Measurements from ENCODE around the gene NRG3.

Gene NRG3

GRCh38 chr10:82874671-82875070 is 999.7 kb downstream of the NRG3 start:
- no peak for DNase-seq

GRCh38 chr10:82880776-82881290 is 1005.8 kb downstream of the NRG3 start:
- DNase-seq, result no peak

DNA sequence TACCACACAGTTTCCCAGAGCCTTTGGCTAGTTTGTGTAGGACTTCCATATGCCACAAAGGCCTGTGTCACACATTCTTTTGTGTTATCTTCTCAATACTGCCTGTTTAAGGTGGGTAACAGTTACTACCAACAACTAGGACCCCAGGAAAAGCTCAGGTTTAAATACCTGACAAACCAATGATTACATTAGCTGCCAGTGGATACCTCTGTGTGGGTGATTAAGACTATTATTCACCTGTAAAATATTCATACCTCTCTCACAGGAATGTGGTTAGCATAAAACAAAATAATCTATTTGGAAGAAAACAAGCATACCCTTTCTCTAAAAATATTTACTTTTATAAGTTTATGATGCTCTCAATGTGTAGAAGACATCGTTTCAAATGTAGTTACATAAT is 1007.7 kb downstream of the NRG3 start:
- no peak for DNase-seq

DNA sequence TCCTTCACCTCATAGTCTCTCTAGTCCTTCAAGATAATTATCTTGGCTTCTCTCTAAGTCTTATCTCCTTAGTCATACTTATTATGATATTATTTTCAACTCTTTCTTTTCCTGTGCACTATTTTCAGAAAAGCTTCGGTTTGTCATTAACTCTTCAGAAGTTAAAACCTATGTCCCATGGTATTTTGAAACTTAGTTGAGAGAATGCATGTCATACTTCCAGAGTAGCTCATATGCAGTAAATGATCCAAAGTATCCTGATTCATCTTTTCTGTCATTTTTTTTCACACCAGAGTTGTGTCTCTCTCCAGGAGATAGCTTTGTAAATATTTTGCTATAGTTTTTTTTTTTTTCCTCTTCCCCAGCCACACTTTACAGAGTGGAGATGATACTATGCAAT is 1008.6 kb downstream of the NRG3 start:
- DNase-seq, result no peak

DNA sequence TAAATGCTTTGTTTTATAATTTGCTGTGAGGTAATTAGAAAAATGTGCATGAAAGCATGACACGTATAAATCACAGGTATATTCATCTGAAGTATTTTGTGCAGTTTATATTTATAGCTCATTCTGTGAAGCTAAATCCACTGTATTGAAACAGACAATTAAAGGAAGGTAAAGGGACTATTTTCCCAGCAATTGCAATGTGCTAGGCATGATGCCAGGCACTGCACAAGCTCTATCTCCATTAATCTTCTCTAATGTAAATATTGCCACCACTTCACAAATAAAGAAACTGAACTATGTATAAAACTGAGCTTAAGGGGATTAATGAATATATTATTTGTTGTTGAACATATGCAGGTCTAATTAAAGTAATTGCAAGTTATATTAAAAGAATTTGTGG is 1012.5 kb downstream of the NRG3 start:
- no peak for DNase-seq

DNA sequence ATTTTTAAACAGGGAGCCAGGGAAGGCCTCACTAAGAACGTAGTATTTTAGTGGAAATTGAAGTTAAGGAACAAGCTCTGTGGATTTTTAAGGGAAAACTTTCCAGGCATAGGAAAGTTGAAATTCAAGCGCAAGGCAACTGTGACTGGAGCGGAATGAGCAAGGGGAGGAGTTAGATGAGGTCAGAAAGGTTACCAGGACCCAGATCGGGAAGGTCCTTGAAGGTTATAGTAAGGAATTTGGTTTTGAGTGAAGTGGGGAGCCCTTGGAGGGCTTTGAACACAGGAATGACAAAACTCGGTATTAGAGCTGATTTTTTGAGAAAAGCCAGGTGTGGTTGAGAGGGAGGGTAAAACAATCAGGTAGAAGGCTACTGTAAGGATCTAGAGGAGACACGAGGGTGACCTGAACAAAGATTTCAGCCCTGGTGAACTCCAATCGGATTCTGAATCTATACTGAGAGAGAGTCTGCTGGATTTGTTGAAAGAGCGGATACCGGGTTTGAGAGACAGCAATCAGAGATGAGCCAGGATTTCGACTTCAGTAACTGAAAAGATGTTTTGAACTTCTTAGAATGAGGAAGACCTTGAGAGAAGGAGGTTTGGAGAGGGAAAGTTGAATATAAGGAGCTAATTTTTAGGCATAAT is 1013.9 kb downstream of the NRG3 start:
- DNase-seq, result no peak

GRCh38 chr10:82889728-82890127 is 1014.7 kb downstream of the NRG3 start:
- DNase-seq, result no peak

GRCh38 chr10:82890573-82890972 is 1015.6 kb downstream of the NRG3 start:
- DNase-seq, result no peak

DNA sequence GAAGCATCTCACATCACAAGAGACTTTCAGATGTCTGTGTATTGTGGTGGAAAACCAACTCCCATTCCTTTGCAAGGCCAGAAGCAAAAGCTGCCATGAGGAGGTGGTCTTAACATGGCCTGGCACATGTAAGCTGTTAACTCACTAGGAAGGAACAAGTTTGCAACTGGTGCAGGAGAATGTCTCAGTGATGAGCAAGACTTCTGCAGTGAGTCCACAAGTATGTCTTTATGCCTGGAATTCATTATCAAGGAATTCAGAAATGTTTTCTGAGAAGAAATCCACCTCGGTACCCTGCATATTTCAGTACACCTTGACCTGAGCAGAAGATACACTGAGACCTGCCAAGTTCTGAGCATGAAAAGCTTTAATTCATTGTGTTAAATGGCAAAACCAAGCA is 1033.1 kb downstream of the NRG3 start:
- no peak for DNase-seq

- DNase-seq, result no peak
Observed at GRCh38 chr10:82908751-82909150, 1033.8 kb downstream of the NRG3 start.

DNA sequence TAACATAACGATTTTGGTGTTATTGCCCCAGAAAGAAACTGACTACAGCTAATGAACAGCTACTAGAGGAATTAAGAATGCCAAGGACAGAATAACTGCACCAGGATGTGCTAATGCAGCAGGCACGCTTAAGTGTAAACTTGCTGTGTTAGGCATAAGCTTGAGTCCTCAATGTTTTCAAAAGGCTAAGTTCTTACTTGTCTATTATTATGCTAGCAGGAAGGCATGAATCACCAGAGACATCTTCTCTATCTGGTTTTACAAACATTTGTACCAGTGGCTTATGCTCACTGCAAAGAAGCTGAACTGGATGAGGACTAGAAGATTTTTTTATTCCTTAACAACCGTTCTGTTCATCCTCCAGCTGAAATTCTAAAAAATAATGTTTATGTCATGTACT is 1035.3 kb downstream of the NRG3 start:
- no peak for DNase-seq

- DNase-seq, result no peak
Observed at GRCh38 chr10:82914655-82915136, 1039.7 kb downstream of the NRG3 start.

DNA sequence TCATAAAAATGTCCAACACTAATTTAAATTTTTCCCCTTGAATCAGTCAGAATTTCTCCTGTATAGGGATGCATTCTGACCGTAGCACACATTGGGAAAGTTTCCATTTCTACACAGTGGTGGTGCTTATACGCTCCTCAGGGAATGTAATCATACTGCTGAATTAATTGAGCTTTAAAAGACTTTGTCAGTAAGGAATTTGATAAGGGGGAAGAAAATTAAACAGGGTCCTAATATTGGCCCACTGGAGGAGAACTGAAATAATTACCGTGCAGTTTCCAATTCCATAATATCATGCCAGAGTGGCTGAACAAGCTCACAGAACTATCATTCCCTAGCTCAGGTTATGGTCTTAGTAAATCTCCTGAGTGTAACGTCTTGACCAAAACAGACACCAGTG is 1041.9 kb downstream of the NRG3 start:
- no peak for DNase-seq

DNA sequence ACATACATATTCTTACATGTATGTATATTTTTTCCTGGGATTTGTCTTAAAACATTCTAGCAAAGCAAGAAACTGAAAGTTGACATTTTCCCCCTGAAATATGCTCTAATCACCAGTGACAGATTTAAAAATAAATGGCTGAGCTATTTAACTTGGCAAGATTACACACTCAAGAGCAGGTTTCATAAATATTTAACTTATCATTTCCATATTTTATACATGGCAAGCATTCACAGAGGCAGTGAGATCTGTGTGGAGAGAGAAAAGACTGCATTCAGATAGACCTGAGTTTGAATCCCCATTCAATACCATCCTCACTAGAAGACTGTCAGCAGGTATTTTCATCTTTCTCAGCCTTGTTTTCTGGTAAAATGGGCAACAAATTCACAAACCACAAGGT is 1043.0 kb downstream of the NRG3 start:
- DNase-seq, result no peak

DNA sequence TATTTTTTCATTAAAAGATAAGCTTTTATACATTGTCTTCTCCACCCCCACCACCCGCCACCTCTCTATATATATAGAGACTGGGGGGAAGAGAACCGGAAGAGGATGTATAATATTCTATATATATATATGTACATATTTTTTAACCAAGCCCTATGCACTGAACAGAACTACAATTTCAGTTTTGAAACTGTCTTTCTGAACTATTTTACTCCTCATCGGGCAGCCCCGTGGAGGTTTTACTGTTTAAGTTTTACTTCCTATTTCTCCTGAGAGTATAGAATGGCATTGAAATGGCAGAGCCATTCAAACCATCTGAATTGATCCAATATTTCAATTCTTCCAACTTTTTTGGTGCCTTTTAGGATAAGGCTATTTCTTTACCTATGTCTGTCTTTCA is 1047.1 kb downstream of the NRG3 start:
- no peak for DNase-seq

DNA sequence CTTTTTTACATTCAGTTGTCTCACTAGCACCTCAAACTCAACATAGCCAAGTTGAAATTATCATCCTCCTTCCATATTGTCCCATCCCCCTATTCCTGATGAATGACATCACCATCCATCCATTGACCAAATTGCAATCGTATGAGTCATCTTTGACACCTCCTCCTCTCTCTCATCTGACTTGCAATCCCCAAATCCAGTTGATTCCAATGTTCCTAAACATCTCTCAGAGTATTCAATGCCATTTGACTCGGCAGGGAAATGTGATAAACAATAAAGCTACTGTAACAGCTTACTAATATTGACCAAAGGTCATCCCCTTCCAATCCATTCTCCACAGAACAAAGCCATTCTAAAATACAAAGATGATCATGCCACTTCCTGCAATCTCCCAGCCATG is 1047.8 kb downstream of the NRG3 start:
- no peak for DNase-seq

DNA sequence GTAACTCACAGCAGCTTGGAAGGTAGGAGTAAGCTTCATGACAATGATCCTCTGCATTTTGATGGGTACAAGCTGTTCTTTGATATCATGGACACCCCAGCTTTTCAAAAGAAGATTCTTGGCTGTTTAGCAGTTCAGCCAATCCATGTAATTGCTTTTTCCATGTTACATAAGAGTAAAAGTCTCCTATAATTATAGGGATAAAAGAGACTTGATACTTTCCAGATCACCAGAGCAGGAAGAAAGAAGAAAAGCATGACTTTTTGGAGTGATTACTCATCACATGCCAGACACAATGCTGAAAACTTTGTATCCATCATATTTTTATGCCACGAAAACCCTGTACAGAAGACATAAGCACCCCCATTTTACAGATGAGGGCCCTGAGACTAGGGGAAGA is 1049.7 kb downstream of the NRG3 start:
- DNase-seq, result no peak

GRCh38 chr10:82925547-82925946 is 1050.6 kb downstream of the NRG3 start:
- DNase-seq, result no peak

- DNase-seq, result no peak
Observed at GRCh38 chr10:82932451-82932850, 1057.5 kb downstream of the NRG3 start.

DNA sequence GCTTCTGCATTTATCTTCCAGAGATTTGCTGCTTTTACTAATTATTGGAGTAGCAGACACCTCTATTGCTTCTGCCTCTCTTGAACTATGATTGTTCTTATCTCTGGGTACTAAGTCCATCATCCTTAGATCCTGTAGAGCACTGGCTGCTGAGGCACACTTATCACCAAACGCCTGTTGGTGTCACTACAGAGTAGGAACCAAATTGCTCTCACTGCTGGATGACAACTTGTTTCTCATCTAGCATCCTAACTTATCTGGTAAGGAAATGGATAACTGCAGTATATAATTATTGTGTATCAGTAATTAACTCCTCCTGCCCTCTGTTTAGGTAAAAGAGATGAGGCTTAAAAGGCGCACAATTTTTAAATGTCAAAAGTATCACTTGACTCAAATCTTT is 1059.4 kb downstream of the NRG3 start:
- DNase-seq, result no peak

- no peak for DNase-seq
Observed at GRCh38 chr10:82934947-82935346, 1060.0 kb downstream of the NRG3 start.

DNA sequence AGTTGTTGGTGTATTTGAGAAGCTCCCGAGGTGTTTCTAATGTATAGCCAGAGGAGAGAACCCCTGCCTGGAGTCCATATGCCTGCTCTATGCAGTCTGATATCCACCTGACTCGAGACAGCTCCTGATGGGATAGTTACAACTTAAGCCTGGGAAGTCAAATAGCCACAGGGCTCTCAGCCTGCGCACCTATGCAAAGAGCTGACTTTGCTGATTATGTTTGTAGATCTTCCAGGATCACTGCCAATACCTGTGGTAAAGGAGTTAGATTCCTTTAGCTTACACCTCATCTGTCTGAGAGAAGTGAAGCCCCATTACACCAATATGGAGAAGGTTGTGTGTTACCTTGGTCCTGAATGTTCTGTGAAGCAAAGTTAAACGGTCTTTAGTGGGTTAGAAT is 1063.3 kb downstream of the NRG3 start:
- no peak for DNase-seq

DNA sequence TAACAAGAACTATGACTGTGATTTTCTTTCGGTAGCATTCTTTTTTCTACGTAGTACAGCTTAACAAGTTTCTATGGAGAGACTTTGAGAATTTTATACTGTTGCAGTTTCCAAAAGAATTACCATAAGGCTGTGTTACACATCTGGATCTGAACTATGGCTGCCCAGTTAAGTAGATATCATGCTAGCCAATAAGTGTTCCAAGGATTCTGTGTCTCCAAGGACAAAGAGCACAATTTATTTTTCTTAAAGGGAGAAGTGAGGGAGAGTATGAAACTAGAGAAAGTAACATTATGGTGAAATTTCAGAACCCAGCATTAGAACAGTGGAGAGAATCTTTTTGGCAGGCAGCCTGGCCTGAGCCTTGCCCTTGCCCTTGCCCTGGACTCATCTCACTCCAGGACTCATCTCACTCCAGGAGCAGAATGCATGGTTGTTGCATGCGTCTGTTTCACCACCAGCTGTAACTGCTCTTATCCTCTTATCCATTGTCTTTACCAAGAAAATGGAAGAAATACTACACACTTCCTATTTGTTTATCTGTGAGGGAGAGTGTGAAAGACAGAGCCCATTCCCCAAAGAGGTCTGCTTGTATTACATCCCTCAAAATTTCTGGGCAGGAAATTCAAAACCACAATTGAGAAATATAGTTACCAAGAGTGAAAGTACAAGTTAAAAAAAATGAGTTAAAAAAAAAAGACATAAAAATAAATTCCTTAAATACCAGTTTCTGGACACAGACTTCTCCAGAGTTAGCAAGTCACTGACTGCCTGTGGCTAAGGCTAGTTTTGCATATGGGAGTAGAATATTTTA is 1067.5 kb downstream of the NRG3 start:
- no peak for DNase-seq

DNA sequence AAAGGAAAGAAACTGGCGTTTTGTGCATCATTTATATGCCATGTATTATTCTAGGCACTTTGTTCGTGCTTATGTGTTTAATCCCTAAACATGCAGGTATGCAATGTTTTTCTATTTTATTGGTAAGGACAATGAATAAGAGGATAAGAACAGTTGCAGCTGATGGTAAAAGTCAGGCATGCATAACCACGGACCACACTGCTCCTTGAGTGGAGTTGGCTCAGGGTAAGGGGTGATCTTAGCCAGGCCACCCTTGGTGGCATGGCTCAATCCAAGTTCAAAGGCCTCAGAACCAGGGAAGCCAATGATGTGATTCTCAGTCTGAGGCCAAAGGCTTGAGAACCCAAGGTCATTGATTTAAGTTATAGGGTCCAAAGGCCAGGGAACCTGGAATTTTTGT is 1068.1 kb downstream of the NRG3 start:
- no peak for DNase-seq
